Measurements from ENCODE around the gene ELFN2.

Gene ELFN2

GRCh38 chr22:37373451-37373850 lies 53.8 kb downstream of the ELFN2 start:
- no peaks in the 10 kb centered on the region for H3K9me3 ChIP-seq (ENCODE audit: control insufficient read depth, insufficient read depth, low read length)
- H3K4me1 ChIP-seq (ENCODE audit: control insufficient read depth, insufficient read depth, low read length) = no peaks in the 10 kb centered on the region
- H3K9ac ChIP-seq (ENCODE audit: low read depth, low read length) = no peak overlapping the region
- H3K36me3 ChIP-seq (ENCODE audit: control insufficient read depth, insufficient read depth, low read length) = no peaks in the 10 kb centered on the region
- no peaks in the 10 kb centered on the region for H3K27me3 ChIP-seq (ENCODE audit: control insufficient read depth, insufficient read depth, low read length)
- no peak overlapping the region for H3K4me3 ChIP-seq (ENCODE audit: low read depth, low read length)

DNA sequence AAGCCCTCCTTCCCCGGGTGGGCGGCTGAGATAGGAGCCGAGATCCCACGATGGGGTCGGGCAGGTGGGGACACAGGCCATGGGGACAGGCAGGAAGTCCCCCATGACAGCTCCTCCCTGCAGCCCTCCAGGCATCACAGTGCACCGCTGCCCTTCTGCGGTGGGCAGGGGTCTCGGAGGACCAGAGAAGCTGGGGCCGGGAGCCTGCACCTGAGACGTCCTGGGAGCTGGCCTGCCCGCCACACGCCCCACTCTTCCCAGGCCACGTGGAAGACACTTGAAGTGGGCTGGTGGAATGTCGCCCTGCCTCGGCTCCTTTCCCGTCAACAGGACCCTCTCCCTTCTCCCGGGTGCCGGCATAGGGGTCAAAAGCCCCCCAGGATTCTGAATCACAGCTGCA lies 55.4 kb downstream of the ELFN2 start:
- Histone ChIP-seq H3K9me3 (ENCODE audit: control insufficient read depth, insufficient read depth, low read length) (no peaks in the 10 kb centered on the region), H3K9ac (ENCODE audit: low read depth, low read length) (no peak overlapping the region), H3K27me3 (ENCODE audit: control insufficient read depth, insufficient read depth, low read length) (no peaks in the 10 kb centered on the region), H3K4me3 (ENCODE audit: low read depth, low read length) (no peak overlapping the region), H3K4me1 (ENCODE audit: control insufficient read depth, insufficient read depth, low read length) (no peaks in the 10 kb centered on the region), H3K36me3 (ENCODE audit: control insufficient read depth, insufficient read depth, low read length) (no peaks in the 10 kb centered on the region)

- Histone ChIP-seq H3K9ac (ENCODE audit: low read depth, low read length) (no peak overlapping the region), H3K36me3 (ENCODE audit: control insufficient read depth, insufficient read depth, low read length) (no peaks in the 10 kb centered on the region), H3K9me3 (ENCODE audit: control insufficient read depth, insufficient read depth, low read length) (no peaks in the 10 kb centered on the region), H3K27me3 (ENCODE audit: control insufficient read depth, insufficient read depth, low read length) (no peaks in the 10 kb centered on the region), H3K4me1 (ENCODE audit: control insufficient read depth, insufficient read depth, low read length) (no peaks in the 10 kb centered on the region), H3K4me3 (ENCODE audit: low read depth, low read length) (no peak overlapping the region)
These were observed 55.8 kb downstream of the ELFN2 start for GRCh38 chr22:37371491-37371890.

DNA sequence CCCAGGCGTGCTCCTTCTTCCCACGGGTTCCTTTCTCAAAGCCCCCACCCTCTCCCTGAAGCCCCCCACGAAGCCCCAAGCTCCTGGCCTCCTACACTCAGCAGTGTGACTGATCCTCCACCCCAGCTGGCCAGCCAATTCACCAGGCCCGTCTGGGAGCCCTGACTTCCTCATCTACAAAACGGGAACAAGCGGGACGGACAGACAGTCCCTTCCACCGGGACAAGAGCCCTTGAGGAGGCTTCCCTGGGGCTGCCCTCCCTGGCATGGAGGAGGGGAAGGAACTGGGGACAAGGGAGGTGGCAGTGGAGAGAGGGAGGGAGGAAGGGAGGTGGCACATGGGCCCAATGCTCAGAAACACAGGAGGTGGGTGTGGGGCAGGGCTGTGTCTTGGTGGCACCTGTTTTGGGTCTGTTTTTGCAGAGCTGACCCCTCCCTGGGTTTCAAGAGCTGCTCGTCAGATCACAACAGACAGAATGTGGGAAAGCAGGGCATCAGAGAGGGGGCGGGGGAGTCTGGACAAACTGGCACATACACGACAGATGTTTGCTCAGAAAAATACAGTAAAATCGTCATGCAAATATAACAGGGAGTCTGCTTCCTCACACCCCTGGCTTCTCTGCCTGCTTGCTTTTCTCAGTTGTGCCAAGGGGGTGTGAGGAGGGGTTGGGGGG lies 56.8 kb downstream of the ELFN2 start:
- no peak overlapping the region for H3K4me3 ChIP-seq (ENCODE audit: low read depth, low read length)
- no peak overlapping the region for H3K9ac ChIP-seq (ENCODE audit: low read depth, low read length)
- H3K4me1 ChIP-seq (ENCODE audit: control insufficient read depth, insufficient read depth, low read length) = no peaks in the 10 kb centered on the region

DNA sequence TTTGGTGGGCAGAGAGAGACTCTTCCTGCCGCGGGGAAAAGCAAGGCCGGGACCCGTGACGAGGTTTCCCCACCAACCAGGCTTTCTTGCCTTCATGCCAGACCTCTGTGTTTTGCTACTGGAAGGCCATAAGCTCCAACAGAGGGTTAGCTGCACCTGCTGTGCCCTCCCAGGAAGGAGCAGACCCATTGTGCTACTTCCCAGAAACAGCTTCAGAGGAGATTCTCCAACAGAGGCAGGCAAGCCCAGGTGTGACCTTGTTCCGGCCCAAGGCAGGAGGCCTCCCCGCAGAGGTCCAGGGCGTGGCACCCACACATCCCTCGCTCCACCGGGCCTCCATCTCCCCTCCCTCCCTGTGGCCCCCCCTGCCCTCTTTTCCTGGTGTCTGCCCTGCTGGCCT lies 57.8 kb downstream of the ELFN2 start:
- H3K27me3 ChIP-seq (ENCODE audit: control insufficient read depth, insufficient read depth, low read length) = no peaks in the 10 kb centered on the region
- no peaks in the 10 kb centered on the region for H3K9me3 ChIP-seq (ENCODE audit: control insufficient read depth, insufficient read depth, low read length)
- H3K4me1 ChIP-seq (ENCODE audit: control insufficient read depth, insufficient read depth, low read length) = no peaks in the 10 kb centered on the region
- no peak overlapping the region for H3K4me3 ChIP-seq (ENCODE audit: low read depth, low read length)
- H3K36me3 ChIP-seq (ENCODE audit: control insufficient read depth, insufficient read depth, low read length) = no peaks in the 10 kb centered on the region
- H3K9ac ChIP-seq (ENCODE audit: low read depth, low read length) = no peak overlapping the region

More for the DNA sequence above, 56.8 kb downstream of the ELFN2 start:
- Histone ChIP-seq H3K27me3 (ENCODE audit: control insufficient read depth, insufficient read depth, low read length) (no peaks in the 10 kb centered on the region), H3K36me3 (ENCODE audit: control insufficient read depth, insufficient read depth, low read length) (no peaks in the 10 kb centered on the region), H3K9me3 (ENCODE audit: control insufficient read depth, insufficient read depth, low read length) (no peaks in the 10 kb centered on the region)

DNA sequence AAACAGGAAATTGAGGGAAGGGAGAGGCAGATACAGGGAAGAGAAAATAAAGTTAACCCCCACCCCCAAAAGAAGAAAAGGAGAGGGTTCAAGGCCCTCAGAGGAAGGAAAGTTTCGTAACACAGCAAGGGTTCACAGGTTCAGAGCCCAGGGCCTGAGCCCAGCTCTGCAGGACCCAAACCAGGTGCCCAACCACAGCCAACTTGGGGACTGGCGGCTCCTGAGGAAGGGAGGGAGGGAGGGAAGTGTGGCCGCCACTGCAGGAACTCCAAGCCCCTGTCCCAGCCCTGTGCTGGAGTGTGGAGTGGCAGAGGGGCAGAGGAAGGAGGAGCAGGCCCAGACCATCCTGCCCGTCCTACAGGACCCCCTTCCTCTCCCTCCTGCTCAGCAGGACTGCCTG lies 59.2 kb downstream of the ELFN2 start:
- Histone ChIP-seq H3K9ac (ENCODE audit: low read depth, low read length) (no peak overlapping the region), H3K27me3 (ENCODE audit: control insufficient read depth, insufficient read depth, low read length) (no peaks in the 10 kb centered on the region), H3K4me3 (ENCODE audit: low read depth, low read length) (no peak overlapping the region), H3K4me1 (ENCODE audit: control insufficient read depth, insufficient read depth, low read length) (no peaks in the 10 kb centered on the region), H3K9me3 (ENCODE audit: control insufficient read depth, insufficient read depth, low read length) (no peaks in the 10 kb centered on the region), H3K36me3 (ENCODE audit: control insufficient read depth, insufficient read depth, low read length) (no peaks in the 10 kb centered on the region)

DNA sequence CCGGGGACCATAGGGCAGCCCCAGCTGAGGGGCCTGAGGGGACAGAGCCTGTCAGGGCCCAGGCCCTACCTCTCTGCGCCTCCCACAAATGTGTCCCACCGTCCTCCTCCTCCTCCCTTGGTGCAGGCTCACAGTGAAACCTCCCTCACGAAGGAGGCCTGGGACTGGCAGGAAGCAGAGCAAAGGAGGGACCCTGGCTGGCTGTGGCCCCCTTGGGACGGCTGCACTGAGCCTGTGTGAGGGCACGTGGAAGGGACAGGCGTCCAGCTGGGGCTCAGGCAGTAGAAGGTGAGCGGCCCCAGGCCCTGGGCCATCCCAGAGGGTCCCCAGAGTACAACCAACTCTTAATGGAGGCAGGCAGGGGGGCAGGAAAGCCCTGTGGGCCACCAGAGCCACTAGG lies 60.7 kb downstream of the ELFN2 start:
- H3K4me3 ChIP-seq (ENCODE audit: low read depth, low read length) = no peak overlapping the region
- H3K36me3 ChIP-seq (ENCODE audit: control insufficient read depth, insufficient read depth, low read length) = no peaks in the 10 kb centered on the region
- no peaks in the 10 kb centered on the region for H3K9me3 ChIP-seq (ENCODE audit: control insufficient read depth, insufficient read depth, low read length)
- no peaks in the 10 kb centered on the region for H3K4me1 ChIP-seq (ENCODE audit: control insufficient read depth, insufficient read depth, low read length)
- no peaks in the 10 kb centered on the region for H3K27me3 ChIP-seq (ENCODE audit: control insufficient read depth, insufficient read depth, low read length)
- H3K9ac ChIP-seq (ENCODE audit: low read depth, low read length) = no peak overlapping the region

- H3K4me1 ChIP-seq (ENCODE audit: control insufficient read depth, insufficient read depth, low read length) = no peaks in the 10 kb centered on the region
- no peaks in the 10 kb centered on the region for H3K36me3 ChIP-seq (ENCODE audit: control insufficient read depth, insufficient read depth, low read length)
- H3K27me3 ChIP-seq (ENCODE audit: control insufficient read depth, insufficient read depth, low read length) = no peaks in the 10 kb centered on the region
- H3K9me3 ChIP-seq (ENCODE audit: control insufficient read depth, insufficient read depth, low read length) = no peaks in the 10 kb centered on the region
- no peak overlapping the region for H3K4me3 ChIP-seq (ENCODE audit: low read depth, low read length)
- H3K9ac ChIP-seq (ENCODE audit: low read depth, low read length) = no peak overlapping the region
These were observed 61.3 kb downstream of the ELFN2 start for GRCh38 chr22:37365950-37366349.

DNA sequence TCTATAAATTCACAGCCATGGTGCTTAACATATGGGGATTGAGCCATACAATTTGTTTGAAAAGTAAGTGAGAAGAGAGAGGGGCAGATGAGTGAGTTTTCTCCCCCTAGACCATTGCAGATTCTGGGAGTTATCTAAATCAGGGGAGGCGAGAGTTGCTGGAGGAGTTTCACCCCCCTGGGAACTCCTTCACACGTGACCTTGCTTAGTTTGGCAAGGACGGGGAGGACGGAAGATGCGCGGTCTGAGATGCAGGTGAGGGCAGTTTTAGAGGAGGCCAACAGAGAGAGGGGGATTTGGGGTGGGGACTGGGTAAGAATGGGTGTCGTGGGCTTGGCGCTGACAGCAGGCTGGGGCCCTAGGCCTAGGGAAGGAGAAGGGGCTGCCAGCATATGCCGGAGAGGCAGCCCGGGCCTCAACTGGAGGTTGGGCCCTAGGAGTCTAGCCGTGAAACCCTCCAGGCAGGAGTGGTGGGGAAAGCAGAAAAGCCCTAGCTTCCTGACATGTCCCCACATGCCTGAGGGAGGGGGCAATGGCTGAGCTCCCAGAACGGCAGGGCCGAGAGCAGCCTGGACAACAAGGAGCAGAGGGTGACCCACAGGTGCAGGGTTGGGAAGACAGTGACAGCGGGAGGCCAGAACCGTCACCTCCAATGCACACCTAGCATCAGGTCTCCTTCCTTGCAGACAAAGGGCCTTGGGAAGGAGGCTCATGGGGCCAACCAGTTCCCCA lies 63.9 kb downstream of the ELFN2 start:
- Histone ChIP-seq H3K4me3 (ENCODE audit: low read depth, low read length) (no peak overlapping the region), H3K4me1 (ENCODE audit: control insufficient read depth, insufficient read depth, low read length) (no peaks in the 10 kb centered on the region), H3K9me3 (ENCODE audit: control insufficient read depth, insufficient read depth, low read length) (no peaks in the 10 kb centered on the region), H3K9ac (ENCODE audit: low read depth, low read length) (no peak overlapping the region), H3K36me3 (ENCODE audit: control insufficient read depth, insufficient read depth, low read length) (no peaks in the 10 kb centered on the region), H3K27me3 (ENCODE audit: control insufficient read depth, insufficient read depth, low read length) (no peaks in the 10 kb centered on the region)

DNA sequence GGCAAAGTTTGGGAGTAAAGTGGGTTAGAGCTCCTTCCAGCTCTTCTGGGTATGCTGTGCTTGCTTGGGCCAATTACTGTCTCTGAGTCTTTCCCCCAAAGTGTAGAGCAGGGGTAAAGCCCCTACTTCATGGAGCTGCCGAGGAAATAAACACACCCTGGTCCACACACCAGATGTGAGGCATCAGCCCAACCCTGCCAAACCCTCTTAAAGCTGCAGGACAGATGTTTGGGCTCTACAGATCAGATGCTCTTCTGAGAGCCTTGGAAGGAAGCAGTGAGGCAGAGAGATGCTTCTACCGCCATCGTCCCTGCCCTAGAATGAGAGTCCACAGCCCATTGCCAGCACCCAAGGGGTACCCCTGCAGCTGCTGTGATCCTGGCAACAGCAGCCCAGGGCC lies 64.7 kb downstream of the ELFN2 start:
- H3K27me3 ChIP-seq (ENCODE audit: control insufficient read depth, insufficient read depth, low read length) = no peaks in the 10 kb centered on the region
- H3K9me3 ChIP-seq (ENCODE audit: control insufficient read depth, insufficient read depth, low read length) = no peaks in the 10 kb centered on the region
- no peaks in the 10 kb centered on the region for H3K36me3 ChIP-seq (ENCODE audit: control insufficient read depth, insufficient read depth, low read length)
- H3K4me1 ChIP-seq (ENCODE audit: control insufficient read depth, insufficient read depth, low read length) = no peaks in the 10 kb centered on the region
- H3K4me3 ChIP-seq (ENCODE audit: low read depth, low read length) = no peak overlapping the region
- no peak overlapping the region for H3K9ac ChIP-seq (ENCODE audit: low read depth, low read length)

DNA sequence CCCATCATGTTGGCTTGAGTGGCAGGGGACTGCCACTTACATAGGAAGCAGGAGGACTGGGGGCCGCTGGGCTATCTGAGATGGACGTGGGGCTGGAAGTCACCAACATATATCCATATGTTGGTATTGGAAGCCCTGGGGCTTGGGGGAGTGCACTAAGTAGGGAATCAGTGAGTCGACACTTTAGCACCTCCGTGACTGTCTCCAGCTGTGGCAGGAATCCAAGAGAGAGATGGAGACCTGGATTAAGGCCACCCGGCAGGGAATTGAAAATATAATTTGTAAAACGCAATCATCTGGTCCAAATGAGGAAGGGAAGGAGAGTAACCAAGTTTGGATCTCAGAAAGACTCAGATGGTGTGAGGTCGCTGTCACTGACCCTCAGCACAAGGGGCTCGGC lies 68.4 kb downstream of the ELFN2 start:
- no peaks in the 10 kb centered on the region for H3K27me3 ChIP-seq (ENCODE audit: control insufficient read depth, insufficient read depth, low read length)

DNA sequence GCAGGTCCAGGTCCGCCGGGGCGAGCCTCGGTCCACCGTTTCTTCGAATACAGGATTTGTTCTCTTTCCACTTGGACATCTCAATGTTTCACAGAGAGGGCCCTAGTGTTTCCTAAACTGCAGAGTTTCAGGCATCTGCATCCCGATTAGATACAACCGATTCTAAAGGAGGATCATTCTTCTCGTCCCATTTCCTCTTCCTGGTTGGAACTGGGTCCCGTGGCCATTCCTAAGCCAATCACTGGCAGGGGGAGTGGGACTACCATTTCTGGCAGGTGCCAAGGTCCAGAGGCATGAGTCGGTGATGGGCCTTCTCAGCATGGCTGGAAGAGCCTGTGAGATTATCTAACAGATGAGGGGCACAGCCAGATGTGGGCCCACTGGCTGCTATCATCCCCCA lies 68.9 kb downstream of the ELFN2 start:
- Histone ChIP-seq H3K4me3 (ENCODE audit: low read depth, low read length) (no peak overlapping the region), H3K36me3 (ENCODE audit: control insufficient read depth, insufficient read depth, low read length) (no peaks in the 10 kb centered on the region), H3K9me3 (ENCODE audit: control insufficient read depth, insufficient read depth, low read length) (no peaks in the 10 kb centered on the region), H3K27me3 (ENCODE audit: control insufficient read depth, insufficient read depth, low read length) (no peaks in the 10 kb centered on the region), H3K4me1 (ENCODE audit: control insufficient read depth, insufficient read depth, low read length) (no peaks in the 10 kb centered on the region), H3K9ac (ENCODE audit: low read depth, low read length) (no peak overlapping the region)

More for the DNA sequence above, 68.4 kb downstream of the ELFN2 start:
- Histone ChIP-seq H3K9ac (ENCODE audit: low read depth, low read length) (no peak overlapping the region), H3K4me1 (ENCODE audit: control insufficient read depth, insufficient read depth, low read length) (no peaks in the 10 kb centered on the region), H3K36me3 (ENCODE audit: control insufficient read depth, insufficient read depth, low read length) (no peaks in the 10 kb centered on the region), H3K9me3 (ENCODE audit: control insufficient read depth, insufficient read depth, low read length) (no peaks in the 10 kb centered on the region), H3K4me3 (ENCODE audit: low read depth, low read length) (no peak overlapping the region)
